Measurements from ENCODE around the gene IFNL3. TPM values are rescaled to one million over a fixed set of nuclear protein-coding genes. Genes with fewer than 3 reads are reported as not detected.

Gene IFNL3
- total RNA-seq, 4 donors from 2014 or later: not detected

DNA sequence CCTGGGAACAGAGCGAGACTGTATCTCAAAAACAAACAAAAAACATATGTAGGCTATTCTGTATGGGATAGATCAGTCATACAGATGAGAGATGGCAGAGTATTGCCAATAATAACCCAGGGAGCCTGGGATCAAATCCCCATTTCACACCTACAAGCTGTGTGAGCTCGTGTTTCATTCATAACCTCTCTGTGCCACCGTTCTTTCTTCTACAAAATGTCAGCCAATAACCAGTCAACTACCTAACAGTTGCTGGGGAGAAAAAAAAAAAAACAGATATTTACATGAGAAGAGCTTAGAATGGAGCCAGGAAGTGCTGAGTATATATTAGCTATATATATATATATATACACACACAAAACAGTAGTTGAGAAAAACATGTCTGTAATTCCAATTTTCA is 16.9 kb upstream of the IFNL3 start:
- TF ChIP-seq, protein P1, sequence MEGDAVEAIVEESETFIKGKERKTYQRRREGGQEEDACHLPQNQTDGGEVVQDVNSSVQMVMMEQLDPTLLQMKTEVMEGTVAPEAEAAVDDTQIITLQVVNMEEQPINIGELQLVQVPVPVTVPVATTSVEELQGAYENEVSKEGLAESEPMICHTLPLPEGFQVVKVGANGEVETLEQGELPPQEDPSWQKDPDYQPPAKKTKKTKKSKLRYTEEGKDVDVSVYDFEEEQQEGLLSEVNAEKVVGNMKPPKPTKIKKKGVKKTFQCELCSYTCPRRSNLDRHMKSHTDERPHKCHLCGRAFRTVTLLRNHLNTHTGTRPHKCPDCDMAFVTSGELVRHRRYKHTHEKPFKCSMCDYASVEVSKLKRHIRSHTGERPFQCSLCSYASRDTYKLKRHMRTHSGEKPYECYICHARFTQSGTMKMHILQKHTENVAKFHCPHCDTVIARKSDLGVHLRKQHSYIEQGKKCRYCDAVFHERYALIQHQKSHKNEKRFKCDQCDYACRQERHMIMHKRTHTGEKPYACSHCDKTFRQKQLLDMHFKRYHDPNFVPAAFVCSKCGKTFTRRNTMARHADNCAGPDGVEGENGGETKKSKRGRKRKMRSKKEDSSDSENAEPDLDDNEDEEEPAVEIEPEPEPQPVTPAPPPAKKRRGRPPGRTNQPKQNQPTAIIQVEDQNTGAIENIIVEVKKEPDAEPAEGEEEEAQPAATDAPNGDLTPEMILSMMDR (IDR thresholded peaks at IDR 0.05; ENCODE audit: low read depth): no peak

DNA sequence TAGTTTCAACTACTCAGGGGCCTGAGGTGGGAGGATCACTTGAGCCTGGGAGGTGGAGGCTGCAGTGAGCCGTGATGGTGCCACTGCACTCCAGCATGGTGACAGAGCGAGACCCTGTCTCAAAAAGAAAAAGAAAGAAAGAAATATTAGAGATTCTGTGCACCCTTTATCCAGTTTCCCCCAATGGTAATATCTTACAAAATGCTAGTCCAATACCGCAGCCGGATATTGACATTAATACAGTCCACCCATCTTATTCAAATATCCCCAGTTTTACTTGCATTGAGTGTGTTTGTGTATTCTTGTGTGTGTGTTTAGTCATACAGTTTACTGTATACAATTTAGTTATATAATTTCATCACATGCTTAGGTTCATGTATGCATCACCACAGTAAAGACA is 12.4 kb upstream of the IFNL3 start:
- TF ChIP-seq, protein P1 (IDR thresholded peaks at IDR 0.05; ENCODE audit: low read depth): no peak

DNA sequence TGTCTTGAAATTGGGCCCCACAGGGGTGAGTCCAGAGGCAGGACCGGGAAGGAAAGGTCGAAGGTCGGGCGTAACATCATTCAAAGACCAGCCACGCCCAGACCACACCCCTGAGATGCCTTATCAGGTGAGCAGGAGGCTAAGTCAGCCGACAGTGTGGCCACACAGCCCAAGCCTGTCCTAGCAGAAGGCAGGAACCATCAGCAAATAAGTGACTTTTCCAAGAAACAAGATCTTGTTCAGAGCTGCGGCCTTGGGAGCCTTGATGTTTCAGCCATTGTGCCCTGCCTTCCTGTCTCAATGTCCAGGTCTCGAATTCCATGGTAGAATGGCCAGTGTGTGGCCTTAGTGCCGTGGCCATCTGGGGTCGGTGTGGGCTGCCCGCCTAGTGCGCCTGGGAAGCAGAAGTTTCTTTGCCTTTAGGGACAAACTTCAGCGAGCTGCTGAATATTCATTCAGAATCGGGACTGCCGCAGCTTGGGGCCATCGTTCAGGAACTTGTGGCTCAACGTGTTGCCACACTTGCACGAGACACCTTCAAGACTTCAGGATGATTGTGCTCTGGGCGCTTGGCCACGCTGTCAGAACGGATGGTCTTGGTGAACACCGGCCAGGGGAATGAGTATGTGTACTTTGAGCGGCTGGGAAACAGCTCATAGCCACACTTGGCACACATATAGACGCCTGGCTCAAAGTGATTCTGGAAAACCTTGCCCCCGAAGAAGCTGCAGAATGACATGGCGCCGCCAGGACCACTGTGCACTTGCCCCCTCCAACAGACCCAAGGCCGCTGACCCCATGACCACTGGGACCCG is 9.9 kb upstream of the IFNL3 start:
- TF ChIP-seq, protein P1 (IDR thresholded peaks at IDR 0.05; ENCODE audit: low read depth): no peak

DNA sequence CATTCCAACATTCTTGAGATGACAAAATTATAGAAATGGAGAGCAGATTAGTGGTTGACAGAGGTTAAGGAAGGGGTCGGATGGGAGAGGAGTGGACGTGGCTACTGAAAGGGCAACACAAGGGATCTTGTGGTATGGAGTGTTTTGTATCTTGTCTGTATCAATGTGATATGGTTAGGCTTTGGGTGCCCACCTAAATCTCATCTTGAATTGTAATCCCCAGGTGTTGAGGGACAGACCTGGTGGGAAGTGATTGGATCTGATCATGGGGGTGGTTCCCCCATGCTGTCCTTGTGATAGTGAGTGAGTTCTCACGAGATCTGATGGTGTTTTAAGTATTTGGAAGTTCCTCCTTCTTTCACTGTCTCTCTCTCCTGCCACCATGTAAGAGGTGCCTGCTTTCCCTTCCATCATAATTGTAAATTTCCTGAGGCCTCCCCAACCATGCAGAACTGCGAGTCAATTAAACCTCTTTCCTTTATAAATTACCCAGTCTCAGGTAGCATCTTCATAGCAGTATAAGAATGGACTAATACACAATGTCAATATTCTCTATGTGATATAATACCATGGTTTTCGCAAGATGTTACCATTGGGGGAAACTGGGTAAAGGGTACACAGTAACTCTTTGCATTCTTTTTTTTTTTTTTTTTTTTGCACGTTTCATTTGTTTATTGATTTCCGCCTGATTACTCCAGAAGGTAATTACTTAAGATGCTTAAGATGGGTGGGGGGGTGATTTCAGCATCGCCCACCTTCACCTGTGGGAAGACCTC is 8.8 kb upstream of the IFNL3 start:
- TF ChIP-seq, protein P1 (IDR thresholded peaks at IDR 0.05; ENCODE audit: low read depth): no peak

DNA sequence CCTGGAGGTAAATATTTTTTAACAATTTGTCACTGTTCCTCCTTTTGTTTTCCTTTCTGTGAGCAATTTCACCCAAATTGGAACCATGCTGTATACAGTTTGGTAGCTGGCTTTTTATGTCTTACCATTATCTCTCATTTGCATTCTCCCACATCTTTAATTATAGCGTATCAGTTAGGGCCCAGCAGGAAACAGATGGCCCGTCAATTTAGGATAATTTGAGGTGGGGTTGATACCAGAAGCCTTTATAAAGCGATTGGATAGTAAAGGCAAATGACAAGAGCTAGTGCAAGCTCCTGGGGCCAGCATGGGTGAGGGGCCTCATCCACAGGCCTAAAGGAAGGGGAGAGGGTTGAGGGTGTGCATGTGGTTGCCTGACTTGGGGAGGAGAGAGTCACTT is 7.7 kb upstream of the IFNL3 start:
- TF ChIP-seq, protein P1 (IDR thresholded peaks at IDR 0.05; ENCODE audit: low read depth): no peak

DNA sequence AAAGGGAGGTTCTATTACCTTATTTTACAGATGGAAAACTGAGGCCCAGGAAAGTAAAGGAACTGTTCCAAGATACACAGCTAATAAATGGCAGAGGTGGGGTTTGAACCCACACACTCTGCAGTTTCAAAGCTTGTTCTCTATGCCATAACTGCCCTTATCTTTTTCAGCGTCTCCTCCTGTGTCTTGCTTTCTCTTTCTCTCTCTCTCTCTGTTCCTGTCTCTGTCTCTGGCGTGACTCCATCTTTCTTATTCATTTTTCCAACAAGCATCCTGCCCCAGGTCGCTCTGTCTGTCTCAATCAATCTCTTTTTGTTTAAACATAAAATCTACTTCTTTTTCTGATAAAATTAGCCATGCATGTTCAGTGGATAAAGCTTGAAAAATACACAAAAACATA is 7.0 kb upstream of the IFNL3 start:
- TF ChIP-seq, protein P1 (IDR thresholded peaks at IDR 0.05; ENCODE audit: low read depth): no peak

DNA sequence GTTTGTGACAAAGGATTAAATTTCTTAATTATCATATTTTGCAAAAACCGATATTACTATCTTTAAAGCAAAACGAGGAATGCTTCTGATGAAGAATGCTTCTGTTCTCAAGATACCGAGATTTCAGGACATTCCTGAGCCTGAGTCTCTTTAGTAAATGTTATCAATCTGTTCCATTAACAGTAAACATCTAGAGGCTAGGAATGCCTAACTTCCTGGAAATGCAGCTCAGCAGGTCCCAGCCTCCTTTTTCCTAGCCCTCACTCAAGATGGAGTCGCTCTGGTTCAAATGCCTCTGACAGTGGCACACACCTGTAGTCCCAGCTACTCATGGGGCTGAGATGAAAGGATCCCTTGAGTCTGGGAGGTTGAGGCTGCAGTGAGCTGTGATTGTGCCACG is 6.3 kb upstream of the IFNL3 start:
- TF ChIP-seq, protein P1 (IDR thresholded peaks at IDR 0.05; ENCODE audit: low read depth): no peak

Measured in subcutaneous adipose tissue (tissue), 4 donors.